HG03045 (cell line): ENCODE data around the gene GPAM.
"Not testable (repeated sequence)": the region's sequence is repeated elsewhere in the genome, so short reads cannot be mapped to it uniquely, and the experiment has no call there.

Experiments
- ATAC-seq: cut with Tn5 transposase; IDR thresholded peaks from one replicate; pipeline ENCODE4 v1.9.1; 2021; ENCODE audit warnings: mild to moderate bottlenecking, moderate library complexity; ENCODE audit not compliant: unreplicated experiment

Gene GPAM

GRCh38 chr10:112216966-112217365, 33.4 kb upstream of the GPAM start:
- no peak for ATAC-seq

GRCh38 chr10:112216151-112216550, 32.6 kb upstream of the GPAM start:
- no peak for ATAC-seq

- ATAC-seq: no peak
Measured at GRCh38 chr10:112215342-112215774, 31.8 kb upstream of the GPAM start.

- no peak for ATAC-seq
Measured at GRCh38 chr10:112214298-112214926, 30.8 kb upstream of the GPAM start.

GRCh38 chr10:112213836-112214235, 30.3 kb upstream of the GPAM start:
- ATAC-seq: no peak

- peak; percentile 62 for ATAC-seq
Measured at GRCh38 chr10:112213098-112213823, 29.7 kb upstream of the GPAM start.

- ATAC-seq: no peak
Measured at GRCh38 chr10:112210666-112211065, 27.1 kb upstream of the GPAM start.

- no peak for ATAC-seq
Measured at GRCh38 chr10:112209684-112210131, 26.1 kb upstream of the GPAM start.

- ATAC-seq: no peak
Measured at GRCh38 chr10:112208997-112209396, 25.4 kb upstream of the GPAM start.

- no peak for ATAC-seq
Measured at GRCh38 chr10:112208292-112208691, 24.7 kb upstream of the GPAM start.

- peak; percentile 65 for ATAC-seq
Measured at GRCh38 chr10:112203328-112204076, 19.9 kb upstream of the GPAM start.

GRCh38 chr10:112202561-112203241, 19.1 kb upstream of the GPAM start:
- ATAC-seq: peak; percentile 88

- no peak for ATAC-seq
Measured at GRCh38 chr10:112202076-112202475, 18.5 kb upstream of the GPAM start.

GRCh38 chr10:112201334-112201733, 17.8 kb upstream of the GPAM start:
- ATAC-seq: no peak

- not testable (repeated sequence) for ATAC-seq
Measured at GRCh38 chr10:112200259-112200658, 16.7 kb upstream of the GPAM start.

GRCh38 chr10:112197662-112198061, 14.1 kb upstream of the GPAM start:
- ATAC-seq: not testable (repeated sequence)

GRCh38 chr10:112195224-112195623, 11.7 kb upstream of the GPAM start:
- no peak for ATAC-seq

GRCh38 chr10:112191791-112192190, 8.2 kb upstream of the GPAM start:
- ATAC-seq: no peak

- no peak for ATAC-seq
Measured at GRCh38 chr10:112191041-112191590, 7.6 kb upstream of the GPAM start.

- ATAC-seq: no peak
Measured at GRCh38 chr10:112189465-112189864, 5.9 kb upstream of the GPAM start.

- no peak for ATAC-seq
Measured at GRCh38 chr10:112187527-112187926, 4.0 kb upstream of the GPAM start.
